Right renal pelvis (tissue), 4 donors: ENCODE data around the gene PDS5B. TPM values are rescaled to one million over a fixed set of nuclear protein-coding genes. Genes with fewer than 3 reads are reported as not detected.
"Not testable (repeated sequence)": the region's sequence is repeated elsewhere in the genome, so short reads cannot be mapped to it uniquely, and the experiment has no call there.

ENCODE experiments used
- DNase-seq, 4 donors: peaks; one replicate each; pipeline ENCODE4 v3.0.0-alpha.2; 2013; ENCODE audit warnings: low read depth in 4 of 4, low spot score in 3 of 4, missing footprints in 1 of 4
- polyA plus RNA-seq, 4 donors: library from polyadenylated mRNA; unstranded; fragments of 120-200 nt; gene quantifications; one replicate each; pipeline ENCODE4 v1.2.1, GENCODE V29; 2013; ENCODE audit not compliant: insufficient read length in 4 of 4

The PDS5B gene, protein sequence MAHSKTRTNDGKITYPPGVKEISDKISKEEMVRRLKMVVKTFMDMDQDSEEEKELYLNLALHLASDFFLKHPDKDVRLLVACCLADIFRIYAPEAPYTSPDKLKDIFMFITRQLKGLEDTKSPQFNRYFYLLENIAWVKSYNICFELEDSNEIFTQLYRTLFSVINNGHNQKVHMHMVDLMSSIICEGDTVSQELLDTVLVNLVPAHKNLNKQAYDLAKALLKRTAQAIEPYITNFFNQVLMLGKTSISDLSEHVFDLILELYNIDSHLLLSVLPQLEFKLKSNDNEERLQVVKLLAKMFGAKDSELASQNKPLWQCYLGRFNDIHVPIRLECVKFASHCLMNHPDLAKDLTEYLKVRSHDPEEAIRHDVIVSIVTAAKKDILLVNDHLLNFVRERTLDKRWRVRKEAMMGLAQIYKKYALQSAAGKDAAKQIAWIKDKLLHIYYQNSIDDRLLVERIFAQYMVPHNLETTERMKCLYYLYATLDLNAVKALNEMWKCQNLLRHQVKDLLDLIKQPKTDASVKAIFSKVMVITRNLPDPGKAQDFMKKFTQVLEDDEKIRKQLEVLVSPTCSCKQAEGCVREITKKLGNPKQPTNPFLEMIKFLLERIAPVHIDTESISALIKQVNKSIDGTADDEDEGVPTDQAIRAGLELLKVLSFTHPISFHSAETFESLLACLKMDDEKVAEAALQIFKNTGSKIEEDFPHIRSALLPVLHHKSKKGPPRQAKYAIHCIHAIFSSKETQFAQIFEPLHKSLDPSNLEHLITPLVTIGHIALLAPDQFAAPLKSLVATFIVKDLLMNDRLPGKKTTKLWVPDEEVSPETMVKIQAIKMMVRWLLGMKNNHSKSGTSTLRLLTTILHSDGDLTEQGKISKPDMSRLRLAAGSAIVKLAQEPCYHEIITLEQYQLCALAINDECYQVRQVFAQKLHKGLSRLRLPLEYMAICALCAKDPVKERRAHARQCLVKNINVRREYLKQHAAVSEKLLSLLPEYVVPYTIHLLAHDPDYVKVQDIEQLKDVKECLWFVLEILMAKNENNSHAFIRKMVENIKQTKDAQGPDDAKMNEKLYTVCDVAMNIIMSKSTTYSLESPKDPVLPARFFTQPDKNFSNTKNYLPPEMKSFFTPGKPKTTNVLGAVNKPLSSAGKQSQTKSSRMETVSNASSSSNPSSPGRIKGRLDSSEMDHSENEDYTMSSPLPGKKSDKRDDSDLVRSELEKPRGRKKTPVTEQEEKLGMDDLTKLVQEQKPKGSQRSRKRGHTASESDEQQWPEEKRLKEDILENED (N-terminal part only)
- 10 to 100 TPM; 57.1 to 72.3 (median 70.4) TPM for polyA plus RNA-seq

DNA sequence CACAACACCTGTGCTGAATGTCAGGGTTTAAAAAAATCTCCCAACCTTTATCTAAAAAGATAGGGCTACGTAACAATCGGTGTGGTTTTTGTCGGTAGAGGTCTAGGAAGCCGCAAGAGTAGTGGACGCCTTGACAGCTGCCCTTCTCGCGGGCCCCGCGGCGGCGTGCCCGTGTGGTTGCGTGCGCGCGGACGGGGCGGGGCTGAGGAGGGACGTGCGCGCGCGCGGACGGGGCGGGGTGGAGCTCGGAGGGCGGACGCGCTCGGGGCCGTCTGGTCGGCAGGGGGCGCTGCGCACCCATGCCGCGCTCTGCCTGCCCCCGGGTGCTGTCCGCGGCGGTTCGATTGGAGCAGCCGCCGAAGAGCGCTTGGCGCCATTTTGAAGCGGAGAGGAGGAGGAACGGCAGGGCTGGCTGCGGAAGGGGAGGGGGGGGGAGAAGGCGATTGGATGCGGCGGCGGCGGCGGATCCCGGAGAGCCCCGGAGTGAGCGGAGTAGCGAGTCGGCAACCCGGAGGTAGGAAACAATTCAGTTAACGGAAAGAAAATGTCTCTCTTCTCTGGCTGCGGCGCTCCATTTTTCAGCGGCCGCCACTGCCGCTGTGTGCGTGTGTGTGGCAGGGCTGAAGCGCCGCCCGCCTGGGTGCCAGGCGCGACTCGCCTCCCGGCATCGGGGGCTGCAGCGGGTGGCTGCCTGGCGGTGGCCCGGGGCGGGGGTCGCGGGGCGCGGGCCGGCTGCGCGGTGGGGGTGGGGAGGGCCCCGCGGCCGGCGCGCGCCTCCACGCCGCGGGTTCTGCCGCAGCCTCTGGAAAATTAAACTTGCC lies at the start of gene PDS5B:
TSS of gene PDS5B (plus strand) at position 373 of the 821 bp plus-strand sequence. CDS start 62,321 bp downstream, outside the sequence.
- DNase-seq = peak; percentile 85 to 91 (median 88)

DNA sequence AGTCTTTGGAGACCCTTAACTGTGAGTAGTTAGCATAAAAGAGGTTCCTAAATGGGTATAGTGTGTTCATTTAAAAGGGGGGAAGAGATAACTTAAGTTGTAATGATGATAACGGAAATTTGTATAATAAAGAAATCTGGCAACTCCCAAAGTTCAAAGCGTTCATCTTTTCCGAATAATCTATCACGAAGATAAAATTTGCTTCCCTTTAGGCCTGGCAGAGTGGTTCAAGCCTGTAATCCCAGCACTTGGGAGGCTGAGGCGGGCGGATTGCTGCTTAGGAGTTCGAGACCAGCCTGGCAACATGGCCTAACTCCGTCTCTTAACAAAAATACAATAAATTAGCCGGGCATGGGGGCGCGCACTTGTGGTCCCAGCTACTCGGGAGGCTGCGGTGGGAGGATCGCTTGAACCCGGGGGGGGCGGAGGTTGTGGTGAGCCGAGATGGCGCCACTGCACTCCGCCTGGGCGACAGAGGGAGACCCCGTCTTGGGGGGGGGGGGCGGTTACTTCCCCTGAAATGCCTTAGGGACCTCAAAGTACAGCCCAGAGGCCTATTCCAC lies 48.6 kb upstream of the PDS5B start:
- DNase-seq = no peak

DNA sequence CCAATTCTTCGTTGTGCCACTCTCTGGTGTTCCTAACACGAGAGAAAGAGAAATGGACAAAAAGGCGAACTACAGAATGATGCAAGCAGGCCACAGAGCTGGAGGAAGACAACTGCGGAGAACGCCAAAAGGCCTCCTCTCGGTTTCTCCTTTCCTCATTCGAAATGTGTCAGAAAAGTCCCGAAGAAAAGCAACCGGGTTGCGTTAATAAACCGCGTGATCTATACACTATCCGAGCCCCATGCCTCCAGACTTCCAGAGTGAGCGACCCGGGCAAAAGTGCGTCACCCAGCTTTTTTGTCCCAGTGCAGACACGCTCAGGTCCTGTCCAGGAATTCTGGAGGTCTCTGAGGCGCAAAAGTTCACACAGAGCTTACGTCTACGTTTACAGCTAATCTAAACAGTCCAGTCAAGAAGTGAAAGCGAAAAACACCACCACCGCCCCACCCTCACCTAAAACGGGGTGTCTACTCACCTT lies 48.1 kb upstream of the PDS5B start:
- peak in 2 of 4 donors; percentile 56 to 58 for DNase-seq

DNA sequence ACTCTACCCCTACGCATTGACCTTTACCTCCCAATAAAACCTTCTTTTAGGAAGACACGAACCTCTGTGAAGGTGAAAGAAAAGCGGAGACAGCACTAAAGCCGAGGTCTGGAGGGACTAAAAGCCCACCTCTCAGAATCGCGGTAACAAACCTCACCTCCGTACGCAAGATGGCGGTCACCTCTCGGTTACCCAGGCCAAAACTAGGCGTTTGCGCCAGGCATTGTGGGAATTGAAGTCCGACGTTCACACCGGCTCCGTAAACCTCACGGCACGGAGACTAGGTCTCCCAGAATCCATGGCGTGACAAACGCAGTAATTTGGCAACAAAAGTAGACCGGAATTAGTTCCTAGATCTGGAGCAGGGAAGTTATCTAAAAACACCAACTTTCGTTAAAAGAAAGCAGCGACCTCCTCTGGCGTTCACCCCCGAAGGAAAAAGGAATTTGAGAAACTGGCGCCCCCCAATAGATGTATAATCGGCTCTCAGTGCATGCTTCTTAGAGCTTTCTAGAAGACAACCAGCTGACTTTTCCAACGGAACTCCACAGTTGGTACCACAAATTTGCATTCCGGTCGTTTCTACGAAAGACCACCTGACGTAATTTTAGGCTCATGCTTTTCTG lies 47.5 kb upstream of the PDS5B start, which contains the start of gene N4BP2L2:
TSS of gene N4BP2L2 (minus strand) at position 175 of the 626 bp plus-strand sequence. CDS start 1,768 bp downstream, outside the sequence.
- DNase-seq = peak; percentile 90 to 98 (median 98)

DNA sequence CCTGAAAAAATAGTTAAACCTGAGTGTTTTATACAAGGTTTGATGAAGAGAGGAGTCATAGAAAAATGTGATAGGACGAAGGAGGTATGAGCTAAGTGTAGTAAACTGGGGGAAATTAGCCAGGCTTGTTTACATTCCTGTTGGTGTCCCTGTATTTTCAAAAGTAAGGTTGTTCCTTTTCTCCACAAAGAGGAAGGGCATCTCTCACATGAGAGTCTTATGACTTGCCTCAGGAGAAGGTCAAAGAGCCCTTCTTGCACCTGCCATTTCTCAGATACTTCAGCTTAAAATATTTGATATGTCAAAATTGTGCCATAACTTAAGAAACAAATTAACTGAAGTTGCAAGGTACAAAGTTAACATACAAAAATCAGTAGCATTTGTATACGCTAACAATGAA lies 44.0 kb upstream of the PDS5B start:
- DNase-seq = no peak

DNA sequence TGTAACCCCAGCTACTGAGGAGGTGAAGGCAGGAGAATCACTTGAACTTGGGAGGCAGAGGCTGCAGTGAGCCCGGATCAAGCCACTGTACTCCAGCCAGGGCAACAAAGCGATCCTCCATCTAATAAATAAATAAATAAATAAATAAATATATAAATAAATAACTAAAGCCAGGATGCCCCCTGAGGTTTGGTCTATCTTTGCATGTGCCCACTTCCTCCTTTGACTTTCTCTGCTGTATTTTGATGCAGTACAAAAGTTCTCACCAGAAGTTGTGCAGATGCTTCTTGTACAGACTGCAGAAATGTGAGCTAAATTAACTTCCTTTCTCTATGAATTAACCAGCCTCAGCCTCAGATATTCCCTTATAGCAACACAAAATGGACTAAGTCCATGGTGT lies 41.2 kb upstream of the PDS5B start:
- DNase-seq = no peak

DNA sequence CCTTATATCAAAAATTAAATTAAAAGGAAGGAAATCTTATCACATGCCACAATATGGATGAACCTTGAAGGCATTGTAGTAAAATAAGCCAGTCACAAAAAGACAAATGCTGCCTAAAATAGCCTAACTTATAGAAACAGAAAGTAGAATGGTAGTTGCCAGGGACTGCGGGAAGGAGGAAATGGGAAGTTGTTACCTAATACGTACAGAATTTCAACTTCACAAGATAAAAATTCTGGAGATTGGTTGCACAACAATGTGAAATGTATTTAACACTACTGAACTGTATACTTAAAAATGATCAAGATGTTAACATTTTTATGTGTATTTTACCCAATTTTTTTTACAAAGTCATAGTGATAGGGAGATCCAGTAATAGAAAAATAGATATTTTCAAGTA lies 37.4 kb upstream of the PDS5B start:
- DNase-seq = no peak

DNA sequence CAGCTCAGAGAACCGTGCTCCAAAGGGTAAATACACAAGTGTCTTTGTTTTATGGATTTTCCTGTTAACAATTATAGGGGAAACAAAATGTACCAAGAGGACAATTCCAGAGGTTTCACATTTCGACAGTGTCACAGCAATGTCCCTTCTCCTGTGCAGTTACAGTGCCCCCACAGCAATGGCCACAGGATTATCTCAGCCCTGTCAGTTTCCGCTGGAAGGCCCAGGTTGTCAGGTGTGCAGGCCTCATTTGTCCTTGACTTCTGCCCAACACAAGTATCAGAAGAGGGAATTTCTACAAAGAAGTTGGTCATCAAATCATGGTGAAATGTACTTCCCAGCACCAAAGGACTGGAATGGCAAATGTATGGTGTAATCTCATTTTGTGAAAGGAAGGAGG lies 36.5 kb upstream of the PDS5B start:
- no peak for DNase-seq

DNA sequence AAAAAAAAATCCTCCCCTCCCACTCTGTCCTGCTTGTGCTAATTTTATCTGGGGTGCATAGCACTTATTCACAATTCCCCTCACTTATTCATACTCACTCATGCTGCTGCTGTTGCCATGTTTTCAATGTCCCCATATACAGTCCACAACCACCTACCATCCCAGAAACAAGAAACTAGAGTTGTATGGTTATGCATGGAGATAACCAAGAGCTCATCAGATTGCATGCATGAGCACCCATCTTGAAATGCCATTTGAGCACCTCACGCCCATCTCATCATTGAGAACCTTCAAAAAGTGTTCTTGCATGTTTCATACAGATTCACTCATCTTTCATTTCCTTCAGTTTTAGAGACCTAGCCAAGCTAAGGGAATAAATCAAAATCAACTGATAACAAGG lies 32.5 kb upstream of the PDS5B start:
- no peak for DNase-seq

DNA sequence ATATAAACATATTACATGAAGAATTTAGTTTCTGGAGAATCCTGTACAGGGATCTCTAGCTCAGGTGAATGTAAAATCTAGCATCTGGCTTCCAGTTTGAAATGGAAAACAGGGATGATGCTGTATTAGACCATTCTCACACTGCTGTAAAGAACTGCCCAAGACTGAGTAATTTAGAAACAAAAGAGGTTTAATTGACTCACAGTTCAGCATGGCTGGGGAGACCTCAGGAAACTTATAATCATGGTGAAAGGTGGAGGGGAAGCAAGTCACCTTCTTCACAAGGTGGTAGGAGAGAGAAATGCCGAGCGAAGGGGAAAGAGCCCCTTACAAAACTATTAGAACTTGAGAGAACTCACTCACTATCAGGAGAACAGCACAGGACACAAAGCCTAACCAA lies 30.6 kb upstream of the PDS5B start:
- no peak for DNase-seq

DNA sequence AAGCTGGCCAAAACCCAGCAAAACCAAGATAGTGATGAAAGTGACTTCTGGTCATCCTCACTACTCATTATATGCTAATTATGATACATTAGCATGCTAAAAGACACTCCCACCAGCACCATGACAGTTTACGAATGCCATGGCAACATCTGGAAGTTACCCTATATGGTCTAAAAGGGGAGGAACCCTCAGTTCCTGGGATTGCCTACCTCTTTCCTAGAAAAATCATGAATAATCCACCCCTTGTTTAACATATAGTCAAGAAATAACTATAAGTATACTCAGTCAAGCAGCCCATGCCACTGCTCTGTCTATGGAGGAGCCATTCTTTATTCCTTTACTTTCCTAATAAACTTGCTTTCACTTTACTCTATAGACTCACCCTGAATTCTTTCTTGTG lies 25.4 kb upstream of the PDS5B start:
- not testable (repeated sequence) for DNase-seq

DNA sequence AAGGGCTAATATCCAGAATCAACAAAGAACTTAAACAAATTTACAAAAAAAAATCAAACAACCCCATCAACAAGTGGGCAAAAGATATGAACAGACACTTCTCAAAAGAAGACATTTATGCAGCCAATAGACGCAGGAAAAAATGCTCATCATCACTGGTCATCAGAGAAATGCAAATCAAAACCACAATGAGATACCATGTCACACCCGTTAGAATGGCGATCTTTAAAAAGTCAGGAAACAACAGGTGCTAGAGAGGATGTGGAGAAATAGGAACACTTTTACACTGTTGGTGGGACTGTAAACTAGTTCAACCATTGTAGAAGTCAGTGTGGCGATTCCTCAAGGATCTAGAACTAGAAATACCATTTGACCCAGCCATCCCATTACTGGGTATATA lies 10.6 kb upstream of the PDS5B start:
- DNase-seq = not testable (repeated sequence)

DNA sequence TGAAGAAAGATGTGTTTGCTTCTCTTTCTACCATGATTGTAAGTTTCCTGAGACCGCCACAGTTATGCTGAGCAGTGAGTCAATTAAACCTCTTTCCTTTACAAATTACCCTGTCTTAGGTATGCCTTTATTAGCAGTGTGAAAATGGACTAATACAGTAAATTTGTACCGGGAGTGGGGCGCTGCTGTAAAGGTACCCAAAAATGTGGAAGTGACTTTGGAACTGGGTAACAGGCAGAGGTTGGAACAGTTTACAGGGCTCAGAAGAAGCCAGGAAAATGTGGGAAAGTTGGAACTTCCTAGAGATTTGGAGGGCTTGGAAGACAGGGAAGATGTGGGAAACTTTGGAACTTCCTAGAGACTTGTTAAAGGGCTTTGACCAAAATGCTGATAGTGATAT lies 9.2 kb upstream of the PDS5B start:
- no peak for DNase-seq

DNA sequence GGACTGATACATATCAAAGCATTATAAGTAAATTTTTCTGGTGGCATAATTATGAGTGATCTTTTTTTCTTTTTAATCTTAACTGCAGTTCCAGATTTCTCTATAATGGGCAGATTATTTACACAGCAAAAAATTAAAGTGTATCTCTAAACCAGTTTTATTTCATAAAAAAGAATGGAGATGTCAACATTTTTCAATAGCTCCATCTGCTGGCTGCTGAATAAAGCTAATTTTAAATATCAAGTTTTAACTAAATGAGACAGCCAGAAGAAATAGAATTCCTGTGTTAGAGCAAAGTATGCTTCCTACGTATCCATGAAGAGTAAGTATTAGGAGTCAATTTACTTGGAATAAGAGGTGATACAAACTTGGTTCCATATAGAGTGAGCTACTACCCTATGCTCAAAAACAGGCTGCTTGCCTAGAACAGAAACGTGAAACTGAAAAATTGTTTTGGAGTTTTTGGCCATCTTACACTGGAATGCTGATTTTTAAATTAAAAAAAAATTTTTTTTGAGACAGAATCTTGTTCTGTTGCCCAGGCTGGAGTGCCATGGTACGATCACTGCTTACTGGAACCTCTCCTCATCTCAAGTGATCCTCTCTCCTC lies 5.0 kb upstream of the PDS5B start:
- no peak for DNase-seq

DNA sequence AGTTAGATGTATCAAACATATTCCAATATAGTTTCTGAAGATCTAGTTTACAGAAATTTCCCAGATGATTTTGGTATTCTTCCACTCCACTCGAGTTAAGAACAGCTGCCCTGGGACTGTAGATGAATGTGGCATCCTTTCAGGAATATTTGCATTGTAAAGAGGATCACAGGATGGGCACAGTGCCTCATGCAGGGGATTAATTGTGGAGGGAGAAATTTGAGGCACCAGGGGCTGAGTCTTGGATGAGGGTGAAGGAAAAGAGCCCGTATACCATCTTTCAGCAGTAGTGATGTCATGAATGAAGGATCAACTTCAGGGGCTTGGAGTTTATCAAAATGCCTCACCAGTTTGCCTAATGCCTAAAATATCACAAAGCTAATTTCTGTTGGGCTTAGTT lies 4.0 kb upstream of the PDS5B start:
- DNase-seq = no peak

DNA sequence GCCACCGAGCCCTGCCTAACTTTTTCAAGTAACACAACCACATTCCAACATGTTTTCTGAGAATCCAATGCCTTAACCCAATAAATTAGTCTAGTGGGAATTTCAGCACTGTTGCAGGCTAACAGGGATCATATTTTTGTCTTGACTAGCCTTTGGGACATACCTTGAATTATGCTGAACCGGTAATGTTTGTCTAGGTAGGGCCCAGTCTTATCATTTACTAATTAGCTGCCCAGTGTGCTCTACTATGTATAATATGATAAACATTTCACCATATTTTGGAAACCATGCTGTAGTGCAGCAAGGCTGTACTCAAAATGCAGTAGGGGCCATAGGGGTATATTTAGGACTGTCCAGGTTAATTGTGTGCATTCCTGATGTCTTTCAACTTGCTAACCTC lies 3.3 kb upstream of the PDS5B start:
- no peak for DNase-seq

DNA sequence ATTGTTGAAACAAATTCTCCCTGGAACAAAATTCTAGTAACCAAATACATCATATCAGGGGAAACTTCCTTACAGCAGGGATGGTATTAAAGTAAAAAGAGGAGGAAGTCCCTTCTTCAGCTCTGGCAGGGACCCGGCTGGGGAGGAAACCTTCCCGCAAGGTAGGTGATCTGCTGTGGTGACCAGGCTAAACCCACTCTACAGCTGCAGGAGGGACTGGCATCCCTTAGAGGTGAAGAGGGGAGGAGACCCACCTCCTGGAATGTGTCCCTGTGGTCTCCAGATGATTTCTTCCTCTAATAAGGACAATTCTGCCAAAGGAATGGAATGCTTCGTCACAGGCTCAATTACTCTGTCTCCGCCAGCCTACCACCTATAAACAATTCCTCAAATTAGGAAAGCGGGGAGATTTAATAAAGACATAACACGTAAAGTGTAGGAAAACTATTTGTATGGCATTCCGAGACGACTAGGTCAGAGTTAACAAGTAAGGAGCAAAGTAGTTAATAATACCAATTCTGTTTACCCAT lies 637 bp upstream of the PDS5B start:
- DNase-seq = no peak
